ENCODE data around the gene B3GNT2.
"Not testable (repeated sequence)": the region's sequence is repeated elsewhere in the genome, so short reads cannot be mapped to it uniquely, and the experiment has no call there.

B3GNT2 gene

GRCh38 chr2:62185475-62186155 is 10.3 kb upstream of the B3GNT2 start:
- no peak for FAIRE-seq

- no peak for FAIRE-seq
Measured at GRCh38 chr2:62186156-62186905, 9.6 kb upstream of the B3GNT2 start.

- FAIRE-seq, result no peak
Measured at GRCh38 chr2:62187246-62187645, 8.7 kb upstream of the B3GNT2 start.

- no peak for FAIRE-seq
Measured at GRCh38 chr2:62188416-62188815, 7.5 kb upstream of the B3GNT2 start.

- FAIRE-seq, result no peak
Measured at GRCh38 chr2:62189196-62189595, 6.7 kb upstream of the B3GNT2 start.

- FAIRE-seq, result no peak
Measured at GRCh38 chr2:62192811-62193210, 3.1 kb upstream of the B3GNT2 start.

GRCh38 chr2:62194558-62195420 is 1.1 kb upstream of the B3GNT2 start:
- no peak for FAIRE-seq

GRCh38 chr2:62196278-62196901 is 475 bp downstream of the B3GNT2 start:
- no peak for FAIRE-seq

- FAIRE-seq, result no peak
Measured at GRCh38 chr2:62197011-62197924, 1.4 kb downstream of the B3GNT2 start.

GRCh38 chr2:62197925-62198633 is 2.2 kb downstream of the B3GNT2 start:
- FAIRE-seq, result no peak

GRCh38 chr2:62198854-62199253 is 2.9 kb downstream of the B3GNT2 start:
- not testable (repeated sequence) for FAIRE-seq

GRCh38 chr2:62199392-62200125 is 3.6 kb downstream of the B3GNT2 start:
- no peak for FAIRE-seq

- FAIRE-seq, result no peak
Measured at GRCh38 chr2:62200291-62200841, 4.5 kb downstream of the B3GNT2 start.

GRCh38 chr2:62200868-62201267 is 5.0 kb downstream of the B3GNT2 start:
- no peak for FAIRE-seq

GRCh38 chr2:62201307-62201706 is 5.4 kb downstream of the B3GNT2 start:
- no peak for FAIRE-seq

- FAIRE-seq, result no peak
Measured at GRCh38 chr2:62202019-62202722, 6.3 kb downstream of the B3GNT2 start.

GRCh38 chr2:62202729-62203128 is 6.8 kb downstream of the B3GNT2 start:
- no peak for FAIRE-seq

GRCh38 chr2:62203459-62203858 is 7.5 kb downstream of the B3GNT2 start:
- FAIRE-seq, result no peak

- no peak for FAIRE-seq
Measured at GRCh38 chr2:62204998-62205496, 9.1 kb downstream of the B3GNT2 start.

Data from TTC549 (cell line).